Mesenchymal stem cell (in vitro differentiated cells and primary cell): Measurements from ENCODE around the gene NME1.

ENCODE experiments used
- DNase-seq: peaks from one replicate; pipeline ENCODE4 v3.0.0-alpha.2; 2013
- H2AFZ ChIP-seq: one replicate; pipeline ENCODE4 v1.6.1; 2013; ENCODE audit warnings: low read depth, mild to moderate bottlenecking, control low read depth, inconsistent platforms, low read length, moderate library complexity
- H2AK5ac ChIP-seq: 2 replicates; pipeline ENCODE4 v1.6.1; 2013; ENCODE audit warnings: low read length, moderate library complexity, mild to moderate bottlenecking, inconsistent platforms; ENCODE audit not compliant: severe bottlenecking
- H2BK120ac ChIP-seq: one replicate; pipeline ENCODE4 v1.6.1; 2013; ENCODE audit warnings: low read depth, mild to moderate bottlenecking, inconsistent platforms, low read length, moderate library complexity
- H2BK12ac ChIP-seq, 2 experiments: one replicate each; pipeline ENCODE4 v1.6.1; 2013; ENCODE audit warnings: inconsistent platforms in 2 of 2, low read length in 2 of 2, mild to moderate bottlenecking in 2 of 2, moderate library complexity in 2 of 2, control low read depth in 1 of 2
- H2BK15ac ChIP-seq: one replicate; pipeline ENCODE4 v1.6.1; 2013; ENCODE audit warnings: mild to moderate bottlenecking, low read depth, inconsistent platforms; ENCODE audit not compliant: poor library complexity, severe bottlenecking
- H2BK5ac ChIP-seq: 2 replicates; pipeline ENCODE4 v1.6.1; 2013; ENCODE audit warnings: low read depth, mild to moderate bottlenecking, low read length, control low read depth, inconsistent platforms; ENCODE audit not compliant: poor library complexity, severe bottlenecking
- H3K14ac ChIP-seq, 2 experiments: one replicate each; pipeline ENCODE4 v1.6.1; 2013; ENCODE audit warnings: inconsistent platforms in 2 of 2, low read length in 2 of 2, control low read depth in 1 of 2, mild to moderate bottlenecking in 1 of 2, moderate library complexity in 1 of 2
- H3K18ac ChIP-seq, 2 experiments: one replicate each; pipeline ENCODE4 v1.6.1; 2013; ENCODE audit warnings: inconsistent platforms in 2 of 2, low read length in 2 of 2, control low read depth in 1 of 2, low read depth in 1 of 2, mild to moderate bottlenecking in 1 of 2
- H3K23ac ChIP-seq, 2 experiments: one replicate each; pipeline ENCODE4 v1.6.1; 2013; ENCODE audit warnings: inconsistent platforms in 2 of 2, low read length in 2 of 2, mild to moderate bottlenecking in 2 of 2, moderate library complexity in 2 of 2, control low read depth in 1 of 2
- H3K27ac ChIP-seq: 2 replicates; pipeline ENCODE4 v1.5.1; 2013; ENCODE audit warnings: mild to moderate bottlenecking, moderate library complexity, low read length, control low read depth, inconsistent platforms; ENCODE audit not compliant: poor library complexity, severe bottlenecking
- H3K27me3 ChIP-seq, 2 experiments: 2 replicates each; pipeline versions ENCODE4 v1.6.1 to v1.7.0; 2013; ENCODE audit warnings: low read length in 2 of 2, mild to moderate bottlenecking in 2 of 2, moderate library complexity in 2 of 2, control low read depth in 1 of 2, inconsistent platforms in 1 of 2; ENCODE audit not compliant: control insufficient read depth in 1 of 2, insufficient read depth in 1 of 2
- H3K36me3 ChIP-seq, 2 experiments: 2 replicates each; pipeline versions ENCODE4 v1.6.1 to v1.7.0; 2013; ENCODE audit warnings: low read length in 2 of 2, control low read depth in 1 of 2, inconsistent platforms in 1 of 2, low read depth in 1 of 2, mild to moderate bottlenecking in 1 of 2; ENCODE audit not compliant: insufficient read depth in 2 of 2, control insufficient read depth in 1 of 2
- H3K4ac ChIP-seq, 2 experiments: one replicate each; pipeline ENCODE4 v1.6.1; 2013; ENCODE audit warnings: inconsistent platforms in 2 of 2, low read length in 2 of 2, mild to moderate bottlenecking in 2 of 2, moderate library complexity in 2 of 2, control low read depth in 1 of 2, low read depth in 1 of 2
- H3K4me1 ChIP-seq: 2 replicates; pipeline ENCODE4 v1.6.1; 2013; ENCODE audit warnings: low read depth, low read length, control low read depth; ENCODE audit not compliant: control insufficient read depth, insufficient read depth
- H3K4me2 ChIP-seq: 2 replicates; pipeline ENCODE4 v1.6.1; 2013; ENCODE audit warnings: low read length, mild to moderate bottlenecking, inconsistent platforms; ENCODE audit not compliant: poor library complexity, severe bottlenecking
- H3K4me3 ChIP-seq, 2 experiments: 2 replicates each; pipeline versions ENCODE4 v1.5.1 to v1.7.0; 2013; ENCODE audit warnings: low read length in 2 of 2, mild to moderate bottlenecking in 2 of 2, control low read depth in 1 of 2, low read depth in 1 of 2; ENCODE audit not compliant: insufficient read depth in 1 of 2
- H3K79me1 ChIP-seq: replicated peaks from 2 replicates; pipeline ENCODE4 v1.6.1; 2013; ENCODE audit warnings: mild to moderate bottlenecking, control low read depth, low read length, inconsistent platforms; ENCODE audit not compliant: poor library complexity, severe bottlenecking
- H3K9ac ChIP-seq: 2 replicates; pipeline ENCODE4 v1.7.0; 2013; ENCODE audit warnings: mild to moderate bottlenecking, low read length, moderate library complexity
- H3K9me3 ChIP-seq: 2 replicates; pipeline ENCODE4 v1.7.0; 2013; ENCODE audit warnings: mild to moderate bottlenecking, low read length; ENCODE audit not compliant: control insufficient read depth
- H4K8ac ChIP-seq: one replicate; pipeline ENCODE4 v1.6.1; 2013; ENCODE audit warnings: inconsistent platforms, mild to moderate bottlenecking, low read length, moderate library complexity
- H4K91ac ChIP-seq: one replicate; pipeline ENCODE4 v1.6.1; 2013; ENCODE audit warnings: mild to moderate bottlenecking, low read length, inconsistent platforms
- WGBS: methylation state at CpG from one replicate; pipeline ENCODE4 v1.1.7; 2013; ENCODE audit warnings: mixed read lengths; 5-methylcytosine and 5-hydroxymethylcytosine counted together

Gene NME1

DNA sequence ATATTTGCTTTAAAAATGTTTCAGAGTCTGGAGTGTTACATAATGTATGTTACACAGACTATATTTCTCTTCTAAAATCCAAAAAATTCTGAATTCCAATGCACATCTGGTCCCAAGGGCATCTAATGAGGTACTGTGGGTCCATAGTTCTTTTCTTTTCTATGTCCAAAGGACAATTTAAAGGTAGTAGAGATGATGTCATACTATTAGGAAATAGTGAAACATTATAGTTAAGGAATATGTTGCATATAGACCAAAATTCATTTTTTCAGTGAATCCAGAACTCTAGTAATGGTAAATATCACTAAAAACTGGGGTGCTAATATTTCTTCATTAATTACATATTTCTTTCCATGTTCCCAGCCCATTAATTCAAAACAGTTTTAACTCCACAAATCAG is 35.8 kb downstream of the NME1 start:
- H2AK5ac ChIP-seq = no peak overlapping the region
- no peak overlapping the region for H2BK120ac ChIP-seq
- no peak overlapping the region for H3K4me2 ChIP-seq
- no peak overlapping the region for H3K27ac ChIP-seq
- H3K18ac ChIP-seq = no peak overlapping the region
- no peak overlapping the region for H3K23ac ChIP-seq
- H3K36me3 ChIP-seq = peaks cover 17 to 74% of the 10 kb centered on the region in 2 experiments
- no peaks in the 10 kb centered on the region for H3K4me1 ChIP-seq
- no peak overlapping the region for H3K4ac ChIP-seq
- no peak overlapping the region for H2BK5ac ChIP-seq
- no peak overlapping the region for H4K8ac ChIP-seq
- no peak overlapping the region for H2BK15ac ChIP-seq
- peaks cover 2% of the 10 kb centered on the region for H3K79me1 ChIP-seq
- H4K91ac ChIP-seq = no peak overlapping the region
- H3K27me3 ChIP-seq = no peaks in the 10 kb centered on the region
- no peak overlapping the region for H3K9ac ChIP-seq
- no peak overlapping the region for H3K4me3 ChIP-seq
- H2BK12ac ChIP-seq = no peak overlapping the region
- H3K9me3 ChIP-seq = no peaks in the 10 kb centered on the region
- DNase-seq = no peak
- H2AFZ ChIP-seq = no peak overlapping the region
- no peak overlapping the region for H3K14ac ChIP-seq

DNA sequence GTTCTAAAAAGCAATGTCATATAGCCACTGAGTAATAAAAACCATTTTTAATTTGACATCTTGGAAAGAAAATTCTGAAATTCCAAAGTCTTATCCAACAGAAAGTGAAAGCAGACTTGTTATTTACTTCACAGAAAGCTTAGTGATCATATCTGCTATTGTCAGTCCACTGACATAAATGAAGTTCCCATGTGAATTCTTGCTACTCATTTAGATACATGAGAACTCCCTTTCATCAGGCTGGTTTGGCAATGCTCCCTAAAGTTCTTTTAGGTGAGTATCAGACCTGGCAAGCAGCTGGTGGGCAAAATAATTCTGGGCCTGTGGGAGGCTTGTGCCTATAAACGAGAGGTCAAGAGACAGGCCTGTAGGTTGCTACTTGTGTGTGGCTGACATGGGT is 36.3 kb downstream of the NME1 start:
- H3K4ac ChIP-seq = no peak overlapping the region
- no peak overlapping the region for H3K14ac ChIP-seq
- H4K8ac ChIP-seq = no peak overlapping the region
- H2BK12ac ChIP-seq = no peak overlapping the region
- H2AK5ac ChIP-seq = no peak overlapping the region
- no peak overlapping the region for H4K91ac ChIP-seq
- H3K79me1 ChIP-seq = peaks cover 2% of the 10 kb centered on the region
- no peak overlapping the region for H2AFZ ChIP-seq
- H3K23ac ChIP-seq = no peak overlapping the region
- H2BK15ac ChIP-seq = no peak overlapping the region
- WGBS = 100% methylated on average over 1 of the region's 1 CpG
- H3K27me3 ChIP-seq = no peaks in the 10 kb centered on the region
- no peak overlapping the region for H3K18ac ChIP-seq
- H3K4me2 ChIP-seq = no peak overlapping the region
- no peaks in the 10 kb centered on the region for H3K4me1 ChIP-seq
- H3K27ac ChIP-seq = no peak overlapping the region
- H3K36me3 ChIP-seq = peaks cover 19 to 75% of the 10 kb centered on the region in 2 experiments
- peak; percentile 15 for DNase-seq
- H2BK120ac ChIP-seq = no peak overlapping the region
- no peak overlapping the region for H3K4me3 ChIP-seq
- H3K9ac ChIP-seq = no peak overlapping the region
- no peak overlapping the region for H2BK5ac ChIP-seq
- no peaks in the 10 kb centered on the region for H3K9me3 ChIP-seq

DNA sequence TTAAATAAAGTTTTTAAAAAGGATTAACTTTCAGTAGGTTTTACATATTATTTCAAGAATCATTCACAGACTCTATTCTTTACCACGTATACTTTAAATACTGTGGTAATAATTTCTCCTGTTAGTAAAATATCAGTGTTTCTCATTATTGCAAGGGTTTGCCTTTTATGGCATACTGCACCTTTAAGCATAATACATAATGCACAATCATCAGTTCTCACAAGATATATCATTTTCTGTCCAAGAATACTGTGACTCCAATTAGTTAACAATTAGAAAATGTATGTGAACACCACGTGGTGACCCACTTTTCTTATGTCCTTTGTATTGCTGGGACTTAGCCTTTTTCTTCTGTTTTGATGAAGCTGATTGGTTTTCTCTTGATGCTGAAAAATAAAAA is 38.5 kb downstream of the NME1 start:
- H3K9me3 ChIP-seq = no peaks in the 10 kb centered on the region
- no peak overlapping the region for H3K4me2 ChIP-seq
- WGBS = 100% methylated on average over 1 of the region's 2 CpGs

DNA sequence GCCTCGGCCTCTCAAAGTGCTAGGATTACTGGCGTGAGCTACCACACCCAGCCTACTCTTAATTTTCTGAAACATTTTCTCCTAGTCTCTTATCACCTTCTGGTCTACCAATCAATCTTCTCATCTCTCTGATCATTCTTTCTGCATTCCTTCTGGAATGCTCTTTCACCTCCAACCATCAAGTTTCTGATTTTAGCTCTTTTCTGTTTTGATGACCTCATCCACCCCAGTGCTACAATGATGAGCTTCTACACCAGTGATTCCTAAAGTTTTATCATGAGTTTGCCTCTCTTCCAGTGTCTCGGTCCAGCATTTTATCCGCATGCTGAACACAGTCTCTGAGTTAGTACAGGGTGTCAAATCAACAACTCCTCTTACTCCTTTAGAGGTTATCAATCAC is 44.4 kb downstream of the NME1 start:
- Histone ChIP-seq H3K9me3 (no peaks in the 10 kb centered on the region), H2BK15ac (no peak overlapping the region), H3K79me1 (peaks cover 7% of the 10 kb centered on the region), H3K14ac (no peak overlapping the region), H4K91ac (no peak overlapping the region), H2BK5ac (no peak overlapping the region), H3K4me1 (no peaks in the 10 kb centered on the region), H2AFZ (no peak overlapping the region), H4K8ac (no peak overlapping the region), H3K27ac (no peak overlapping the region), H2BK12ac (no peak overlapping the region), H3K4me3 (no peak overlapping the region), H3K27me3 (no peaks in the 10 kb centered on the region), H3K36me3 (peaks cover 27 to 87% of the 10 kb centered on the region in 2 experiments), H3K4me2 (no peak overlapping the region), H3K9ac (no peak overlapping the region), H2BK120ac (no peak overlapping the region), H2AK5ac (no peak overlapping the region), H3K23ac (no peak overlapping the region), H3K18ac (no peak overlapping the region), H3K4ac (no peak overlapping the region)
- DNase-seq = no peak
- 98% methylated on average over 3 of the region's 4 CpGs for WGBS

More for the DNA sequence above, 38.5 kb downstream of the NME1 start:
- Histone ChIP-seq H2AFZ (no peak overlapping the region), H3K4me3 (no peak overlapping the region), H3K27ac (no peak overlapping the region), H4K91ac (no peak overlapping the region), H3K4ac (no peak overlapping the region), H3K18ac (no peak overlapping the region), H2BK15ac (no peak overlapping the region), H2BK5ac (no peak overlapping the region), H4K8ac (no peak overlapping the region), H2AK5ac (no peak overlapping the region), H3K27me3 (no peaks in the 10 kb centered on the region), H2BK12ac (no peak overlapping the region), H3K23ac (no peak overlapping the region), H3K14ac (no peak overlapping the region), H3K36me3 (peaks cover 20 to 73% of the 10 kb centered on the region in 2 experiments), H3K4me1 (no peaks in the 10 kb centered on the region), H3K79me1 (no peaks in the 10 kb centered on the region), H3K9ac (no peak overlapping the region), H2BK120ac (no peak overlapping the region)
- no peak for DNase-seq
